Measurements from ENCODE around the gene ZNF346.

ZNF346 gene

GRCh38 chr5:177092178-177093081 is 69.9 kb downstream of the ZNF346 start:
- peaks cover 2% of the 10 kb centered on the region for H3K27me3 ChIP-seq (ENCODE audit: control insufficient read depth, insufficient read depth, low read length)
- peaks cover 20% of the 10 kb centered on the region for H3K4me1 ChIP-seq (ENCODE audit: control insufficient read depth, insufficient read depth, low read length)
- no peaks in the 10 kb centered on the region for H3K36me3 ChIP-seq (ENCODE audit: control insufficient read depth, insufficient read depth, low read length)

GRCh38 chr5:177093082-177093712 is 70.7 kb downstream of the ZNF346 start:
- Histone ChIP-seq H3K27me3 (ENCODE audit: control insufficient read depth, insufficient read depth, low read length) (no peaks in the 10 kb centered on the region), H3K36me3 (ENCODE audit: control insufficient read depth, insufficient read depth, low read length) (no peaks in the 10 kb centered on the region), H3K4me3 (ENCODE audit: low read length) (no peak overlapping the region), H3K9ac (ENCODE audit: low read length) (no peak overlapping the region), H3K9me3 (ENCODE audit: control insufficient read depth, low read length) (no peaks in the 10 kb centered on the region), H3K4me1 (ENCODE audit: control insufficient read depth, insufficient read depth, low read length) (peaks cover 20% of the 10 kb centered on the region)

More at GRCh38 chr5:177092178-177093081, 69.9 kb downstream of the ZNF346 start:
- no peak overlapping the region for H3K9ac ChIP-seq (ENCODE audit: low read length)
- no peaks in the 10 kb centered on the region for H3K9me3 ChIP-seq (ENCODE audit: control insufficient read depth, low read length)
- H3K4me3 ChIP-seq (ENCODE audit: low read length): no peak overlapping the region

GRCh38 chr5:177093803-177094202 is 71.3 kb downstream of the ZNF346 start:
- no peak overlapping the region for H3K4me3 ChIP-seq (ENCODE audit: low read length)
- H3K4me1 ChIP-seq (ENCODE audit: control insufficient read depth, insufficient read depth, low read length): peaks cover 19% of the 10 kb centered on the region
- no peaks in the 10 kb centered on the region for H3K27me3 ChIP-seq (ENCODE audit: control insufficient read depth, insufficient read depth, low read length)
- H3K9ac ChIP-seq (ENCODE audit: low read length): no peak overlapping the region
- no peaks in the 10 kb centered on the region for H3K9me3 ChIP-seq (ENCODE audit: control insufficient read depth, low read length)
- no peaks in the 10 kb centered on the region for H3K36me3 ChIP-seq (ENCODE audit: control insufficient read depth, insufficient read depth, low read length)

- peaks cover 22% of the 10 kb centered on the region for H3K4me1 ChIP-seq (ENCODE audit: control insufficient read depth, insufficient read depth, low read length)
- no peaks in the 10 kb centered on the region for H3K9me3 ChIP-seq (ENCODE audit: control insufficient read depth, low read length)
- no peak overlapping the region for H3K9ac ChIP-seq (ENCODE audit: low read length)
- no peaks in the 10 kb centered on the region for H3K36me3 ChIP-seq (ENCODE audit: control insufficient read depth, insufficient read depth, low read length)
- no peaks in the 10 kb centered on the region for H3K27me3 ChIP-seq (ENCODE audit: control insufficient read depth, insufficient read depth, low read length)
- no peak overlapping the region for H3K4me3 ChIP-seq (ENCODE audit: low read length)
These were observed 72.0 kb downstream of the ZNF346 start for GRCh38 chr5:177094224-177095087.

GRCh38 chr5:177095088-177095669 is 72.7 kb downstream of the ZNF346 start:
- Histone ChIP-seq H3K4me1 (ENCODE audit: control insufficient read depth, insufficient read depth, low read length) (peaks cover 16% of the 10 kb centered on the region), H3K36me3 (ENCODE audit: control insufficient read depth, insufficient read depth, low read length) (no peaks in the 10 kb centered on the region), H3K9ac (ENCODE audit: low read length) (no peak overlapping the region), H3K4me3 (ENCODE audit: low read length) (no peak overlapping the region), H3K9me3 (ENCODE audit: control insufficient read depth, low read length) (no peaks in the 10 kb centered on the region), H3K27me3 (ENCODE audit: control insufficient read depth, insufficient read depth, low read length) (no peaks in the 10 kb centered on the region)

- Histone ChIP-seq H3K27me3 (ENCODE audit: control insufficient read depth, insufficient read depth, low read length) (no peaks in the 10 kb centered on the region), H3K9me3 (ENCODE audit: control insufficient read depth, low read length) (no peaks in the 10 kb centered on the region), H3K4me3 (ENCODE audit: low read length) (no peak overlapping the region), H3K4me1 (ENCODE audit: control insufficient read depth, insufficient read depth, low read length) (peaks cover 15% of the 10 kb centered on the region), H3K9ac (ENCODE audit: low read length) (no peak overlapping the region), H3K36me3 (ENCODE audit: control insufficient read depth, insufficient read depth, low read length) (no peaks in the 10 kb centered on the region)
These were observed 73.9 kb downstream of the ZNF346 start for GRCh38 chr5:177096162-177097015.

- Histone ChIP-seq H3K9me3 (ENCODE audit: control insufficient read depth, low read length) (no peaks in the 10 kb centered on the region), H3K4me3 (ENCODE audit: low read length) (no peak overlapping the region), H3K36me3 (ENCODE audit: control insufficient read depth, insufficient read depth, low read length) (no peaks in the 10 kb centered on the region), H3K4me1 (ENCODE audit: control insufficient read depth, insufficient read depth, low read length) (peaks cover 15% of the 10 kb centered on the region), H3K27me3 (ENCODE audit: control insufficient read depth, insufficient read depth, low read length) (no peaks in the 10 kb centered on the region), H3K9ac (ENCODE audit: low read length) (no peak overlapping the region)
These were observed 74.8 kb downstream of the ZNF346 start for GRCh38 chr5:177097016-177097985.

- Histone ChIP-seq H3K36me3 (ENCODE audit: control insufficient read depth, insufficient read depth, low read length) (no peaks in the 10 kb centered on the region), H3K9me3 (ENCODE audit: control insufficient read depth, low read length) (no peaks in the 10 kb centered on the region), H3K4me1 (ENCODE audit: control insufficient read depth, insufficient read depth, low read length) (peaks cover 15% of the 10 kb centered on the region), H3K9ac (ENCODE audit: low read length) (no peak overlapping the region), H3K27me3 (ENCODE audit: control insufficient read depth, insufficient read depth, low read length) (no peaks in the 10 kb centered on the region), H3K4me3 (ENCODE audit: low read length) (no peak overlapping the region)
These were observed 75.6 kb downstream of the ZNF346 start for GRCh38 chr5:177098120-177098469.

- no peaks in the 10 kb centered on the region for H3K27me3 ChIP-seq (ENCODE audit: control insufficient read depth, insufficient read depth, low read length)
- H3K9me3 ChIP-seq (ENCODE audit: control insufficient read depth, low read length): no peaks in the 10 kb centered on the region
- no peaks in the 10 kb centered on the region for H3K36me3 ChIP-seq (ENCODE audit: control insufficient read depth, insufficient read depth, low read length)
- peaks cover 15% of the 10 kb centered on the region for H3K4me1 ChIP-seq (ENCODE audit: control insufficient read depth, insufficient read depth, low read length)
- H3K9ac ChIP-seq (ENCODE audit: low read length): no peak overlapping the region
- no peak overlapping the region for H3K4me3 ChIP-seq (ENCODE audit: low read length)
These were observed 76.1 kb downstream of the ZNF346 start for GRCh38 chr5:177098470-177099141.

All from mucosa of stomach (tissue), 1 donor.